ENCODE measurements around the gene ELFN2.

DNA sequence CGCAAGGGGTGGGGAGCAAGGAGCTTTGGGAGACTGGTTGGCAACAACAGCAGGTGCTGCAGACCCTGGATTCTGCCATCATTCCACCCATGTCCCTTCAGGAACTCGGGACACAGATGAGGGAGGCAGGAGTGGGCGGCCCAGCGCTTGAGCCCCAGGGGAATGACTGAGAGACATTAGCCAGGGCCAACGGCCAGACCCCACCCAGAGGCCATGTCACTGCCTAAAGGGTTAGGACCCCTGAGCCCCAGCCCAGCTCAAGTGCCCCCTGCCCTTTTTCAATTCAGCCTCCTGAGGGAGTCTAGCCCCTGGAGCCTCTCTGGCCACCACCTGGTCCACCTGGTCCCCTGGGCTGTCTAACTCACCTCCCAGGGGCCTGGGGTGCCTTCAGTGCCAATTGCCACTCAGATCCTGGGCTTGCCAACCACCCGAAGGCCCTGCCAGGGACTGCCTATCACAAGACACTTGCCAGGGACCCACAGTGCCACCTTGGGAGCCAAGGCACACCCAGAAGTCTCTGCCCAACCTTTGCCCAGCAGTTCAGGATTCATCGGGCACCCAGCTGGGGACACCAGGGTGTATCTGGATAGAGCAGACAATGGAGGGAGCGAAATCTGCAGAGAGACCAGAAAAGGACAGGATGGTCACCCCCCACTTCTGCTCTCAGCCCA is 42.3 kb upstream of the ELFN2 start:
- no peak for TF ChIP-seq TAF1 (IDR thresholded peaks at IDR 0.05; ENCODE audit: low read depth)
- no peak for TF ChIP-seq TEAD4 (IDR thresholded peaks at IDR 0.05)
- no peak for TF ChIP-seq EP300 (IDR thresholded peaks at IDR 0.05; ENCODE audit: borderline replicate concordance)
- TF ChIP-seq TCF12 (IDR thresholded peaks at IDR 0.05; ENCODE audit: low read depth) = no peak
- no peak for TF ChIP-seq YY1 (IDR thresholded peaks at IDR 0.05; ENCODE audit: low read depth)
- TF ChIP-seq, protein P1, sequence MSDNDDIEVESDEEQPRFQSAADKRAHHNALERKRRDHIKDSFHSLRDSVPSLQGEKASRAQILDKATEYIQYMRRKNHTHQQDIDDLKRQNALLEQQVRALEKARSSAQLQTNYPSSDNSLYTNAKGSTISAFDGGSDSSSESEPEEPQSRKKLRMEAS (IDR thresholded peaks at IDR 0.05) = no peak
- TF ChIP-seq RAD21 (IDR thresholded peaks at IDR 0.05; ENCODE audit: low read depth) = no peak
- no peak for TF ChIP-seq FOXM1 (IDR thresholded peaks at IDR 0.05; ENCODE audit: borderline replicate concordance, low read depth)
- no peak for TF ChIP-seq CREB1 (IDR thresholded peaks at IDR 0.05; ENCODE audit: low read depth)
- TF ChIP-seq, protein P2, sequence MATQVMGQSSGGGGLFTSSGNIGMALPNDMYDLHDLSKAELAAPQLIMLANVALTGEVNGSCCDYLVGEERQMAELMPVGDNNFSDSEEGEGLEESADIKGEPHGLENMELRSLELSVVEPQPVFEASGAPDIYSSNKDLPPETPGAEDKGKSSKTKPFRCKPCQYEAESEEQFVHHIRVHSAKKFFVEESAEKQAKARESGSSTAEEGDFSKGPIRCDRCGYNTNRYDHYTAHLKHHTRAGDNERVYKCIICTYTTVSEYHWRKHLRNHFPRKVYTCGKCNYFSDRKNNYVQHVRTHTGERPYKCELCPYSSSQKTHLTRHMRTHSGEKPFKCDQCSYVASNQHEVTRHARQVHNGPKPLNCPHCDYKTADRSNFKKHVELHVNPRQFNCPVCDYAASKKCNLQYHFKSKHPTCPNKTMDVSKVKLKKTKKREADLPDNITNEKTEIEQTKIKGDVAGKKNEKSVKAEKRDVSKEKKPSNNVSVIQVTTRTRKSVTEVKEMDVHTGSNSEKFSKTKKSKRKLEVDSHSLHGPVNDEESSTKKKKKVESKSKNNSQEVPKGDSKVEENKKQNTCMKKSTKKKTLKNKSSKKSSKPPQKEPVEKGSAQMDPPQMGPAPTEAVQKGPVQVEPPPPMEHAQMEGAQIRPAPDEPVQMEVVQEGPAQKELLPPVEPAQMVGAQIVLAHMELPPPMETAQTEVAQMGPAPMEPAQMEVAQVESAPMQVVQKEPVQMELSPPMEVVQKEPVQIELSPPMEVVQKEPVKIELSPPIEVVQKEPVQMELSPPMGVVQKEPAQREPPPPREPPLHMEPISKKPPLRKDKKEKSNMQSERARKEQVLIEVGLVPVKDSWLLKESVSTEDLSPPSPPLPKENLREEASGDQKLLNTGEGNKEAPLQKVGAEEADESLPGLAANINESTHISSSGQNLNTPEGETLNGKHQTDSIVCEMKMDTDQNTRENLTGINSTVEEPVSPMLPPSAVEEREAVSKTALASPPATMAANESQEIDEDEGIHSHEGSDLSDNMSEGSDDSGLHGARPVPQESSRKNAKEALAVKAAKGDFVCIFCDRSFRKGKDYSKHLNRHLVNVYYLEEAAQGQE (IDR thresholded peaks at IDR 0.05; ENCODE audit: low read depth) = no peak

Measured in Ishikawa (cell line).